ENCODE data around the gene RGS9.

DNA sequence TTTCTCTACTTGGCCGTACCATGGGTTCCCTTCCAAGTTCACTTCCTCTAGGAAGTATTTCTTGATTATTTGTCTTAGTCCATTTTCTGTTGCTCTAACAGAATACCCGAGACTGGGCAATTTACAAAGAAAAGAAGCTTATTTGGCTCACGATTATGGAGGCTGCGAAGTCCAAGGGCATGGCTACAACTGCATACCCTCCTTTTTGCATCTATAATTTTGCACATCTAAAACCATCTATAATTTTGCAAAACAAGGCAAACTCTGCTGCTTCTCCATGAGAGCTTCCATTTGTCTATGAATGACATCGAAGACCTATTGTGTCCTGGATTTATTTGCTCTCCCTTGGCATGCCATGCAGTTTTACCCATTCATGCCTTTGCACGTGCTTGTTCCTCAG, 27.6 kb upstream of the RGS9 start:
- TF ChIP-seq CTCF (IDR thresholded peaks at IDR 0.05) (no peak), POLR2AphosphoS5 (IDR thresholded peaks at IDR 0.05) (no peak), POLR2A (IDR thresholded peaks at IDR 0.05; ENCODE audit: low read depth) (no peak), EP300 (IDR thresholded peaks at IDR 0.05) (no peak)

Data from esophagus muscularis mucosa (tissue), 4 donors.